ENCODE results near the gene DDR1. TPM values are rescaled to one million over a fixed set of nuclear protein-coding genes. Genes with fewer than 3 reads are reported as not detected.

The DDR1 gene
- total RNA-seq, 1 experiment from 2014 or later = 258 TPM

GRCh38 chr6:30842754-30843610 lies 41.3 kb upstream of the DDR1 start:
- Histone ChIP-seq H3T11ph (ENCODE audit: low read length) (no peak overlapping the region), H2BK12ac (ENCODE audit: insufficient read length, low read depth, low read length) (no peak overlapping the region), H3K23ac (ENCODE audit: insufficient read length, low read depth, low read length) (no peak overlapping the region), H3K79me1 (ENCODE audit: insufficient read depth, low read depth, low read length, poor library complexity, severe bottlenecking) (no peaks in the 10 kb centered on the region), H3K9me3 (ENCODE audit: control insufficient read depth, low read depth, low read length) (no peaks in the 10 kb centered on the region), H4K20me1 (ENCODE audit: control insufficient read depth, insufficient read depth, insufficient read length) (peaks cover 3% of the 10 kb centered on the region), H3K14ac (ENCODE audit: insufficient read depth, low read length) (no peak overlapping the region), H4K8ac (replicated peaks; ENCODE audit: insufficient read length, low read depth, low read length) (no peak overlapping the region), H3K79me2 (ENCODE audit: insufficient read depth, low read length) (no peaks in the 10 kb centered on the region), H3K27me3 (ENCODE audit: insufficient read depth, low read length) (no peaks in the 10 kb centered on the region), H3K9ac (ENCODE audit: extremely low read depth, insufficient read length, low read length) (no peak overlapping the region), H3K4me2 (ENCODE audit: insufficient read depth, insufficient read length, low read length) (no peak overlapping the region), H3K4ac (ENCODE audit: low read depth, low read length) (no peak overlapping the region; the same call in 1 of the 2 replicates), H3K23me2 (ENCODE audit: insufficient read length, low read depth, low read length, poor library complexity, severe bottlenecking) (no peaks in the 10 kb centered on the region), H2BK5ac (ENCODE audit: insufficient read length, low read length) (no peak overlapping the region), H2AFZ (ENCODE audit: low read length) (no peak overlapping the region), H3K18ac (ENCODE audit: insufficient read length, low read depth, low read length) (no peak overlapping the region), H2BK15ac (ENCODE audit: low read depth, low read length) (no peak overlapping the region), H4K5ac (ENCODE audit: insufficient read length, low read depth, low read length) (no peak overlapping the region), H2AK5ac (ENCODE audit: insufficient read length, low read length) (no peak overlapping the region), H3K56ac (ENCODE audit: insufficient read length, low read depth, low read length) (no peak overlapping the region), H3K27ac (ENCODE audit: insufficient read length, low read depth, low read length) (no peak overlapping the region), H2BK120ac (ENCODE audit: low read depth, low read length, poor library complexity, severe bottlenecking) (no peak overlapping the region), H4K91ac (ENCODE audit: insufficient read length, low read depth, low read length) (no peak overlapping the region), H3K4me1 (ENCODE audit: insufficient read depth, low read length) (peaks cover 13% of the 10 kb centered on the region), H2BK20ac (ENCODE audit: low read depth, low read length, poor library complexity, severe bottlenecking) (no peak overlapping the region)
- H3K9me3 Mint-ChIP-seq = peaks cover 13 to 35% of the 10 kb centered on the region in 2 experiments
- WGBS (ENCODE audit: extremely low coverage, insufficient read length, low lambda C conversion rate) = no CpG with 5 or more reads among the region's 12 CpGs
- H3K27me3 Mint-ChIP-seq (ENCODE audit: low read depth) = no peaks in the 10 kb centered on the region
- H3K36me3 Mint-ChIP-seq (ENCODE audit: insufficient read depth in 1 of 3, low read depth in 3 of 3) = peaks cover 69 to 88% (median 88%) of the 10 kb centered on the region in 3 experiments
- peak overlapping the region in 1 of 2 experiments; percentile 19; a peak in 3 of 5 replicates for H3K4me3 Mint-ChIP-seq
- H3K4me1 Mint-ChIP-seq = peaks cover 62% of the 10 kb centered on the region in 2 experiments
- H3K27ac Mint-ChIP-seq = peak overlapping the region; percentile 48 to 88 (median 81)
- DNase-seq = no peak
- no peak for TF ChIP-seq CTCF (conservative IDR thresholded peaks at IDR 0.05)

Measured in H9 (cell line).